H1 (cell line): ENCODE data around the gene DTX3.

Experiments used
- CTCF ChIP-seq, 3 experiments: IDR thresholded peaks; 1 replicate in 2 of 3; 2 replicates in 1 of 3; pipeline versions ENCODE4 v1.5.1 to v1.6.1; 2011; ENCODE audit warnings: low read length in 3 of 3, mild to moderate bottlenecking in 3 of 3, inconsistent platforms in 2 of 3, low read depth in 1 of 3, moderate library complexity in 1 of 3; ENCODE audit not compliant: insufficient read depth in 1 of 3; ENCODE audit errors: control extremely low read depth in 1 of 3
- EP300 ChIP-seq, 2 experiments: IDR thresholded peaks; 1 replicate in 1 of 2; 2 replicates in 1 of 2; pipeline ENCODE4 v1.6.1; 2011 to 2012; ENCODE audit warnings: low read depth in 2 of 2, low read length in 2 of 2, mild to moderate bottlenecking in 2 of 2, borderline replicate concordance in 1 of 2, inconsistent platforms in 1 of 2, moderate library complexity in 1 of 2
- EZH2 ChIP-seq: fragments of 200-600 bp; sonication (generic); IDR thresholded peaks from 2 replicates; pipeline ENCODE4 v1.7.1; 2012; ENCODE audit warnings: low read depth, mild to moderate bottlenecking, moderate library complexity, low read length, inconsistent platforms; ENCODE audit not compliant: severe bottlenecking
- JUND ChIP-seq: IDR thresholded peaks from 2 replicates; pipeline ENCODE4 v1.6.1; 2011; ENCODE audit warnings: mild to moderate bottlenecking, improper control_type of control experiment, low read length
- RAD21 ChIP-seq, 2 experiments: IDR thresholded peaks in 1 of 2; conservative IDR thresholded peaks in 1 of 2; 2 replicates each; pipeline ENCODE4 v1.6.1; 2011; ENCODE audit warnings: low read depth in 2 of 2, low read length in 2 of 2, improper control_type of control experiment in 1 of 2, inconsistent platforms in 1 of 2, mild to moderate bottlenecking in 1 of 2, moderate library complexity in 1 of 2
- RNF2 ChIP-seq: fragments of 200-900, 300-1000 bp; sonication (generic); IDR thresholded peaks from 2 replicates; pipeline ENCODE4 v1.7.1; 2016; ENCODE audit warnings: borderline replicate concordance, low read depth, mild to moderate bottlenecking, antibody characterized with exemption, low read length; ENCODE audit not compliant: poor library complexity, severe bottlenecking; ENCODE audit errors: missing control alignments

- TF ChIP-seq RAD21 (IDR thresholded peaks at IDR 0.05 in 1 of 2, conservative IDR thresholded peaks at IDR 0.05 in 1 of 2; ENCODE audit: low read depth in 2 of 2, low read length in 2 of 2) (no peak), EP300 (IDR thresholded peaks at IDR 0.05; ENCODE audit: borderline replicate concordance in 1 of 2, low read depth in 2 of 2, low read length in 2 of 2) (no peak), JUND (no peak), EZH2 (no peak), CTCF (IDR thresholded peaks at IDR 0.05; ENCODE audit: control extremely low read depth in 1 of 3, insufficient read depth in 1 of 3, low read depth in 1 of 3, low read length in 3 of 3) (no peak), RNF2 (no peak)
Measured at GRCh38 chr12:57638096-57638495, 33.5 kb downstream of the DTX3 start.
